ENCODE results near the gene SMIM1. TPM values are rescaled to one million over a fixed set of nuclear protein-coding genes. Genes with fewer than 3 reads are reported as not detected.
"Not testable (repeated sequence)": the region's sequence is repeated elsewhere in the genome, so short reads cannot be mapped to it uniquely, and the experiment has no call there.

The SMIM1 gene
- total RNA-seq, 1 donor from 2014 or later: 10.8 TPM

- Mint-ChIP-seq H3K27me3 (peaks cover 35% of the 10 kb centered on the region), H3K9me3 (ENCODE audit: low read depth) (peaks cover 16% of the 10 kb centered on the region), H3K4me3 (ENCODE audit: low read depth) (no peak overlapping the region), H3K4me1 (ENCODE audit: low read depth) (no peaks in the 10 kb centered on the region), H3K27ac (no peak overlapping the region), H3K36me3 (ENCODE audit: insufficient read depth) (no peaks in the 10 kb centered on the region)
- TF ChIP-seq, protein P1, sequence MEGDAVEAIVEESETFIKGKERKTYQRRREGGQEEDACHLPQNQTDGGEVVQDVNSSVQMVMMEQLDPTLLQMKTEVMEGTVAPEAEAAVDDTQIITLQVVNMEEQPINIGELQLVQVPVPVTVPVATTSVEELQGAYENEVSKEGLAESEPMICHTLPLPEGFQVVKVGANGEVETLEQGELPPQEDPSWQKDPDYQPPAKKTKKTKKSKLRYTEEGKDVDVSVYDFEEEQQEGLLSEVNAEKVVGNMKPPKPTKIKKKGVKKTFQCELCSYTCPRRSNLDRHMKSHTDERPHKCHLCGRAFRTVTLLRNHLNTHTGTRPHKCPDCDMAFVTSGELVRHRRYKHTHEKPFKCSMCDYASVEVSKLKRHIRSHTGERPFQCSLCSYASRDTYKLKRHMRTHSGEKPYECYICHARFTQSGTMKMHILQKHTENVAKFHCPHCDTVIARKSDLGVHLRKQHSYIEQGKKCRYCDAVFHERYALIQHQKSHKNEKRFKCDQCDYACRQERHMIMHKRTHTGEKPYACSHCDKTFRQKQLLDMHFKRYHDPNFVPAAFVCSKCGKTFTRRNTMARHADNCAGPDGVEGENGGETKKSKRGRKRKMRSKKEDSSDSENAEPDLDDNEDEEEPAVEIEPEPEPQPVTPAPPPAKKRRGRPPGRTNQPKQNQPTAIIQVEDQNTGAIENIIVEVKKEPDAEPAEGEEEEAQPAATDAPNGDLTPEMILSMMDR (IDR thresholded peaks at IDR 0.05; ENCODE audit: unreplicated experiment): no peak
- no peak for DNase-seq (ENCODE audit: low spot score, unreplicated experiment)
Observed at GRCh38 chr1:3805038-3805437, 32.5 kb downstream of the SMIM1 start.

GRCh38 chr1:3807769-3808168, 35.2 kb downstream of the SMIM1 start:
- Mint-ChIP-seq H3K36me3 (ENCODE audit: insufficient read depth) (no peaks in the 10 kb centered on the region), H3K27ac (no peak overlapping the region), H3K4me3 (ENCODE audit: low read depth) (no peak overlapping the region), H3K9me3 (ENCODE audit: low read depth) (peaks cover 12% of the 10 kb centered on the region), H3K27me3 (peaks cover 15% of the 10 kb centered on the region), H3K4me1 (ENCODE audit: low read depth) (no peaks in the 10 kb centered on the region)
- TF ChIP-seq, protein P1 (IDR thresholded peaks at IDR 0.05; ENCODE audit: unreplicated experiment): no peak
- DNase-seq (ENCODE audit: low spot score, unreplicated experiment): no peak

DNA sequence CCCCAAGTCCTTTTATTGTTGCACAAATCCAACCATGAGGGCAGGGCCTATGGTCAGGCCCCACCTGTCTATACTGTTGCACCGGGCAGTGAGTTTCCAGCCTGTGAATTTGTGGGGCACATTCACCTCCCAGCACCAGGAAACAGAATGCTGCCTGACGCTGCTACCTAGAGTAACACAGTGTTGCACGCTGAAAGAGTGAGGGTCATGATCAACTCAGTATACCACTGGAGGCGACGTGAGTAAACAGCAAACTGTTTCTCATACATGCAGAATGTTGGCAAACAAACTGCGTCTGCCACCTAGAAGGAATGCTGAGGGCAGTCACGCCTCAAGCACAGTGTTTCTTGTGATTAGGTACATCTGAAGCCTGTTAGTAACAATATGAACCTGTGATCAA, 37.1 kb downstream of the SMIM1 start:
- H3K4me1 Mint-ChIP-seq (ENCODE audit: low read depth): no peaks in the 10 kb centered on the region
- TF ChIP-seq, protein P1 (IDR thresholded peaks at IDR 0.05; ENCODE audit: unreplicated experiment): no peak
- peaks cover 12% of the 10 kb centered on the region for H3K9me3 Mint-ChIP-seq (ENCODE audit: low read depth)
- H3K27ac Mint-ChIP-seq: no peak overlapping the region
- H3K4me3 Mint-ChIP-seq (ENCODE audit: low read depth): no peak overlapping the region
- no peak for DNase-seq (ENCODE audit: low spot score, unreplicated experiment)
- peaks cover 1% of the 10 kb centered on the region for H3K36me3 Mint-ChIP-seq (ENCODE audit: insufficient read depth)
- peaks cover 3% of the 10 kb centered on the region for H3K27me3 Mint-ChIP-seq

DNA sequence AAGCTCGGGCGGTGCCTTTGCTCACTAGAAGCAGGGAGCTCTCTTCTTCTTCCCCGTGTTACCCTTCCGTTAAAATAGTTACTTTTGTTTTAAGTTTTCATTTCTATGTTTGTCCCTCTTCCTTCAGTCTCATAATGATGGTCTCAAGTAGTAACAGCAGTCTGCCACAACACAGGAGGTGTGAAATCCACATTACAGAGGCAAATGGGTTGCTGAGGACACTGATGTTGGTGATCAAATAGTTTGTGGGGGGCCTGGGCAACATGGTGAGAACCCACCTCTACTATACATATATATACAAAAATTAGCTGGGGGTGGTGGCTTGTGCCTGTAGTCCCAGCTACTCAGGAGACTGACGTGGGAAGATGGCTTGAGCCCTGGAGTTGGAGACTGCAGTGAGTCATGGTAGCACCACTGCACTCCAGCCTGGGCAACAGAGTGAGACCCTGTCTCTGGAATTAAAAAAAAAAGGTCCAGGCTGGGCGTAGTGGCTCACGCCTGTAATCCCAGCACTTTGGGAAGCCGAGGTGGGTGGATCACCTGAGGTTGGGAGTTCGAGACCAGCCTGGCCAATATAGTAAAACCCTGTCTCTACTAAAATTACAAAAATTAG, 37.7 kb downstream of the SMIM1 start:
- not testable (repeated sequence) for H3K4me3 Mint-ChIP-seq (ENCODE audit: low read depth); H3K27ac Mint-ChIP-seq; H3K27me3 Mint-ChIP-seq; H3K36me3 Mint-ChIP-seq (ENCODE audit: insufficient read depth); DNase-seq (ENCODE audit: low spot score, unreplicated experiment); H3K4me1 Mint-ChIP-seq (ENCODE audit: low read depth)
- H3K9me3 Mint-ChIP-seq (ENCODE audit: low read depth): peaks cover 12% of the 10 kb centered on the region

GRCh38 chr1:3811595-3811911, 39.0 kb downstream of the SMIM1 start:
- no peaks in the 10 kb centered on the region for H3K27me3 Mint-ChIP-seq
- H3K4me3 Mint-ChIP-seq (ENCODE audit: low read depth): no peak overlapping the region
- H3K27ac Mint-ChIP-seq: no peak overlapping the region
- peaks cover 1% of the 10 kb centered on the region for H3K36me3 Mint-ChIP-seq (ENCODE audit: insufficient read depth)
- TF ChIP-seq, protein P1 (IDR thresholded peaks at IDR 0.05; ENCODE audit: unreplicated experiment): no peak
- H3K9me3 Mint-ChIP-seq (ENCODE audit: low read depth): peaks cover 3% of the 10 kb centered on the region
- DNase-seq (ENCODE audit: low spot score, unreplicated experiment): no peak
- no peaks in the 10 kb centered on the region for H3K4me1 Mint-ChIP-seq (ENCODE audit: low read depth)

- H3K27ac Mint-ChIP-seq: peak overlapping the region; percentile 33
- TF ChIP-seq, protein P1 (IDR thresholded peaks at IDR 0.05; ENCODE audit: unreplicated experiment): no peak
- peaks cover 3% of the 10 kb centered on the region for H3K36me3 Mint-ChIP-seq (ENCODE audit: insufficient read depth)
- no peak for DNase-seq (ENCODE audit: low spot score, unreplicated experiment)
- H3K4me1 Mint-ChIP-seq (ENCODE audit: low read depth): no peaks in the 10 kb centered on the region
- no peaks in the 10 kb centered on the region for H3K9me3 Mint-ChIP-seq (ENCODE audit: low read depth)
- H3K4me3 Mint-ChIP-seq (ENCODE audit: low read depth): no peak overlapping the region
- H3K27me3 Mint-ChIP-seq: no peaks in the 10 kb centered on the region
Observed at GRCh38 chr1:3814065-3814464, 41.5 kb downstream of the SMIM1 start.

All from progenitor cell of endocrine pancreas (in vitro differentiated cells).